Endothelial cell of umbilical vein (primary cell): ENCODE results near the gene KCNJ15. TPM values are rescaled to one million over a fixed set of nuclear protein-coding genes. Genes with fewer than 3 reads are reported as not detected.

Experiments
- BruUV-seq: library from RNA; stranded (reverse); fragments of 400-500 nt; replicated peaks from 2 replicates; lab custom pipeline; 2021; lab: Mats Ljungman, UMichigan
- CTCF ChIA-PET: fragments of 300-600, 350-600 bp; sonication (Branson Sonifier 250); formaldehyde crosslinking; loops from one replicate; lab custom pipeline; 2021; ENCODE audit warnings: antibody characterized with exemption, inconsistent platforms; lab: Charles Lee
- POLR2A ChIA-PET: fragments of 300-600, 350-600 bp; sonication (Branson Sonifier 250); formaldehyde crosslinking; loops from one replicate; lab custom pipeline; 2021; ENCODE audit warnings: antibody characterized with exemption, inconsistent platforms; lab: Charles Lee
- DNase-seq: peaks from one replicate; pipeline ENCODE4 v3.0.0-alpha.2; 2011; ENCODE audit warnings: low read depth, low spot score
- FAIRE-seq: peaks from 2 replicates; lab custom pipeline; 2011; peaks lifted over from hg19 to GRCh38; lab: Jason Lieb, UNC
- H2AFZ ChIP-seq: 2 replicates; pipeline ENCODE4 v1.6.0; 2012; ENCODE audit warnings: low read depth, low read length, control low read depth, inconsistent platforms
- H3K27ac ChIP-seq: 2 replicates; pipeline ENCODE4 v1.5.1; 2011; ENCODE audit warnings: low read depth, mild to moderate bottlenecking, control low read depth, low read length, moderate library complexity; ENCODE audit not compliant: insufficient read depth
- H3K27me3 ChIP-seq, 2 experiments: 2 replicates each; pipeline versions ENCODE4 v1.6.0 to v1.6.1; 2011; ENCODE audit warnings: low read length in 2 of 2, mixed read lengths in 1 of 2; ENCODE audit not compliant: control insufficient read depth in 2 of 2, insufficient read depth in 2 of 2
- H3K36me3 ChIP-seq, 2 experiments: 2 replicates in 1 of 2; 3 replicates in 1 of 2; pipeline ENCODE4 v1.5.1; 2011; ENCODE audit warnings: low read length in 2 of 2, mild to moderate bottlenecking in 1 of 2, moderate library complexity in 1 of 2; ENCODE audit not compliant: control insufficient read depth in 2 of 2, insufficient read depth in 2 of 2; ENCODE audit errors: extremely low read depth in 1 of 2
- H3K4me1 ChIP-seq: 3 replicates; pipeline ENCODE4 v1.5.1; 2011; ENCODE audit warnings: mild to moderate bottlenecking, low read length; ENCODE audit not compliant: control insufficient read depth, insufficient read depth; ENCODE audit errors: extremely low read depth
- H3K4me2 ChIP-seq: 2 replicates; pipeline ENCODE4 v1.6.1; 2011; ENCODE audit warnings: low read length, control low read depth, mixed read lengths; ENCODE audit not compliant: insufficient read depth
- H3K4me3 ChIP-seq, 3 experiments: fragments of 200-600 bp in 1 of 3; sonication (generic), shearing (Covaris generic) in 1 of 3; replicated peaks in 1 of 3; 2 replicates each; pipeline ENCODE4 v1.5.1; 2011 to 2016; ENCODE audit warnings: control low read depth in 3 of 3, low read length in 3 of 3, mild to moderate bottlenecking in 2 of 3, inconsistent platforms in 1 of 3, low read depth in 1 of 3, moderate library complexity in 1 of 3; ENCODE audit not compliant: insufficient read depth in 1 of 3
- H3K79me2 ChIP-seq: 2 replicates; pipeline ENCODE4 v1.6.0; 2012; ENCODE audit warnings: low read length, inconsistent platforms; ENCODE audit not compliant: control insufficient read depth, insufficient read depth
- H3K9ac ChIP-seq: replicated peaks from 2 replicates; pipeline ENCODE3; 2011; ENCODE audit warnings: low read length, control low read depth; ENCODE audit not compliant: insufficient read depth; ENCODE audit errors: extremely low read depth
- H3K9me1 ChIP-seq: replicated peaks from 3 replicates; pipeline ENCODE4 v1.6.0; 2011; ENCODE audit warnings: mild to moderate bottlenecking, low read length; ENCODE audit not compliant: control insufficient read depth, insufficient read depth; ENCODE audit errors: extremely low read depth
- H3K9me3 ChIP-seq: replicated peaks from 2 replicates; pipeline ENCODE4 v1.5.1; 2012; ENCODE audit warnings: low read length, inconsistent platforms; ENCODE audit not compliant: control insufficient read depth, insufficient read depth
- H4K20me1 ChIP-seq: replicated peaks from 2 replicates; pipeline ENCODE3; 2011; ENCODE audit warnings: mild to moderate bottlenecking, low read length; ENCODE audit not compliant: control insufficient read depth, insufficient read depth; ENCODE audit errors: extremely low read depth
- EZH2 ChIP-seq: IDR thresholded peaks from 2 replicates; pipeline ENCODE4 v1.6.1; 2012; ENCODE audit warnings: borderline replicate concordance, low read depth, mild to moderate bottlenecking, moderate library complexity, low read length, inconsistent platforms; ENCODE audit not compliant: severe bottlenecking
- FOS ChIP-seq: IDR thresholded peaks from 2 replicates; pipeline ENCODE4 v1.6.1; 2011; ENCODE audit warnings: mild to moderate bottlenecking, low read length, moderate library complexity, borderline replicate concordance; ENCODE audit not compliant: insufficient read depth
- GATA2 ChIP-seq: IDR thresholded peaks from 2 replicates; pipeline ENCODE4 v1.7.0; 2011; ENCODE audit warnings: low read depth, mild to moderate bottlenecking, moderate library complexity, mixed read lengths, low read length; ENCODE audit not compliant: insufficient read length, insufficient read depth
- JUN ChIP-seq: IDR thresholded peaks from 2 replicates; pipeline ENCODE4 v1.6.1; 2011; ENCODE audit warnings: borderline replicate concordance, low read depth; ENCODE audit not compliant: insufficient read length, insufficient read depth
- MAX ChIP-seq: IDR thresholded peaks from 2 replicates; pipeline ENCODE4 v1.6.1; 2011; ENCODE audit not compliant: insufficient read depth, insufficient read length
- MYC ChIP-seq: IDR thresholded peaks from one replicate; pipeline ENCODE4 v1.6.1; 2011; ENCODE audit warnings: mild to moderate bottlenecking, low read depth, low read length
- POLR2A ChIP-seq: IDR thresholded peaks from 2 replicates; pipeline ENCODE4 v1.6.1; 2012; ENCODE audit warnings: low read depth, mild to moderate bottlenecking, control low read depth, low read length
- POLR2AphosphoS5 ChIP-seq: IDR thresholded peaks from 2 replicates; pipeline ENCODE4 v1.6.1; 2012; ENCODE audit warnings: low read depth, mild to moderate bottlenecking, control low read depth, low read length, moderate library complexity; ENCODE audit not compliant: insufficient read depth
- dilution Hi-C: fragments of 300-500 bp; cut with MboI; formaldehyde crosslinking; loops from one replicate; pipeline ENCODE4 v1.15.0; 2019; ENCODE audit warnings: low sequenced_read_pairs; ENCODE audit not compliant: extremely low pct_ligation_motif_present
- intact Hi-C: fragments of 100-400 bp; cut with micrococcal nuclease; formaldehyde crosslinking; loops from one replicate; pipeline ENCODE4 v1.10.0; 2022
- polyA plus RNA-seq, 4 experiments: library from polyadenylated mRNA; depleted of rRNA in 3 of 4; stranded (reverse) in 3 of 4; unstranded in 1 of 4; fragments of >200 nt; gene quantifications; 2 replicates each; pipeline versions ENCODE4 v1.2.1 to v1.2.3, GENCODE V29; 2011 to 2012; ENCODE audit warnings: missing spikeins in 1 of 4
- total RNA-seq: library from RNA; stranded (reverse); gene quantifications from 2 replicates; pipeline ENCODE4 v1.2.3, GENCODE V29; 2021
- TF ChIP-seq, protein P1 (sequence below), 2 donors: IDR thresholded peaks; 1 replicate in 1 of 2; 2 replicates in 1 of 2; pipeline ENCODE4 v1.5.1; 2011; ENCODE audit warnings: low read length in 2 of 2, mild to moderate bottlenecking in 2 of 2, moderate library complexity in 2 of 2, control low read depth in 1 of 2, inconsistent platforms in 1 of 2, low read depth in 1 of 2; ENCODE audit not compliant: insufficient read depth in 1 of 2; ENCODE audit errors: extremely low read depth in 1 of 2

The KCNJ15 gene
- total and polyA plus RNA-seq, 2 donors (not counting 3 experiments of a cell fraction or from before 2014, with no cell fraction given): 1.4 to 1.5 TPM

GRCh38 chr21:38340131-38340530, 83.3 kb downstream of the KCNJ15 start:
- no peaks in the 10 kb centered on the region for H4K20me1 ChIP-seq
- no peaks in the 10 kb centered on the region for H3K9me3 ChIP-seq
- dilution Hi-C loops (no loop called here), intact Hi-C loops (no loop called here)
- H3K4me1 ChIP-seq: peaks cover 15% of the 10 kb centered on the region
- no peak overlapping the region for H3K4me3 ChIP-seq
- H3K36me3 ChIP-seq: no peaks in the 10 kb centered on the region
- POLR2A ChIA-PET: no interaction called here
- H2AFZ ChIP-seq: no peak overlapping the region
- H3K9ac ChIP-seq: no peak overlapping the region
- H3K9me1 ChIP-seq: no peaks in the 10 kb centered on the region
- CTCF ChIA-PET: interaction anchor here (1.0 to 1.8 kb wide), 2 partner anchors 12 to 170 kb away, joined by 3 to 6 read pairs; no protein-coding TSS in a partner anchor
- TF ChIP-seq MYC (no peak), FOS (no peak), POLR2A (no peak), EZH2 (no peak), MAX (no peak), POLR2AphosphoS5 (no peak), GATA2 (no peak), JUN (no peak)
- TF ChIP-seq, protein P1, sequence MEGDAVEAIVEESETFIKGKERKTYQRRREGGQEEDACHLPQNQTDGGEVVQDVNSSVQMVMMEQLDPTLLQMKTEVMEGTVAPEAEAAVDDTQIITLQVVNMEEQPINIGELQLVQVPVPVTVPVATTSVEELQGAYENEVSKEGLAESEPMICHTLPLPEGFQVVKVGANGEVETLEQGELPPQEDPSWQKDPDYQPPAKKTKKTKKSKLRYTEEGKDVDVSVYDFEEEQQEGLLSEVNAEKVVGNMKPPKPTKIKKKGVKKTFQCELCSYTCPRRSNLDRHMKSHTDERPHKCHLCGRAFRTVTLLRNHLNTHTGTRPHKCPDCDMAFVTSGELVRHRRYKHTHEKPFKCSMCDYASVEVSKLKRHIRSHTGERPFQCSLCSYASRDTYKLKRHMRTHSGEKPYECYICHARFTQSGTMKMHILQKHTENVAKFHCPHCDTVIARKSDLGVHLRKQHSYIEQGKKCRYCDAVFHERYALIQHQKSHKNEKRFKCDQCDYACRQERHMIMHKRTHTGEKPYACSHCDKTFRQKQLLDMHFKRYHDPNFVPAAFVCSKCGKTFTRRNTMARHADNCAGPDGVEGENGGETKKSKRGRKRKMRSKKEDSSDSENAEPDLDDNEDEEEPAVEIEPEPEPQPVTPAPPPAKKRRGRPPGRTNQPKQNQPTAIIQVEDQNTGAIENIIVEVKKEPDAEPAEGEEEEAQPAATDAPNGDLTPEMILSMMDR (IDR thresholded peaks at IDR 0.05; ENCODE audit: extremely low read depth in 1 of 2, insufficient read depth in 1 of 2, low read depth in 1 of 2, low read length in 2 of 2): no peak
- H3K4me2 ChIP-seq: no peak overlapping the region
- no peaks in the 10 kb centered on the region for H3K27me3 ChIP-seq
- FAIRE-seq (no peak), DNase-seq (no peak)
- H3K79me2 ChIP-seq: no peaks in the 10 kb centered on the region
- no TSS peak for BruUV-seq
- no peak overlapping the region for H3K27ac ChIP-seq
